Measurements from ENCODE around the gene FUZ.

The FUZ gene

GRCh38 chr19:49858088-49858985, 45.2 kb upstream of the FUZ start:
- no peak overlapping the region for H3K14ac ChIP-seq (ENCODE audit: low read length)
- H3K36me3 ChIP-seq (replicated peaks in 1 of 2; ENCODE audit: control insufficient read depth in 2 of 2, insufficient read depth in 2 of 2, low read length in 2 of 2): peaks cover 74 to 96% of the 10 kb centered on the region in 2 donors
- no peak overlapping the region for H2AFZ ChIP-seq (ENCODE audit: low read length)
- H4K91ac ChIP-seq (ENCODE audit: low read depth, low read length, poor library complexity): no peak overlapping the region
- H3K18ac ChIP-seq (ENCODE audit: low read length): no peak overlapping the region
- no CpG with 5 or more reads among the region's 37 CpGs for WGBS, 2 donors (ENCODE audit: extremely low coverage in 2 of 2, insufficient read length in 2 of 2, insufficient replicate concordance in 1 of 2)
- H3K4ac ChIP-seq (ENCODE audit: low read length): no peak overlapping the region
- H3K4me2 ChIP-seq (ENCODE audit: insufficient read depth, low read length, poor library complexity, severe bottlenecking): no peak overlapping the region
- no peak overlapping the region for H4K8ac ChIP-seq (ENCODE audit: low read depth, low read length)
- H3K4me3 ChIP-seq (ENCODE audit: low read length in 2 of 2): no peak overlapping the region
- H2BK12ac ChIP-seq (ENCODE audit: low read length): no peak overlapping the region
- H3K9me3 ChIP-seq (replicated peaks in 1 of 2; ENCODE audit: control insufficient read depth in 2 of 2, insufficient read depth in 1 of 2, low read depth in 1 of 2, low read length in 2 of 2): peaks cover 0 to 2% of the 10 kb centered on the region in 2 donors
- peak overlapping the region; percentile 28 for H3K27ac ChIP-seq (replicated peaks; ENCODE audit: low read length)
- no peak for DNase-seq (ENCODE audit: low spot score)
- H3K23ac ChIP-seq (ENCODE audit: low read depth, low read length, poor library complexity): peak overlapping the region; percentile 80
- H2BK5ac ChIP-seq (ENCODE audit: low read length): peak overlapping the region; percentile 75
- peaks cover 24% of the 10 kb centered on the region for H3K79me1 ChIP-seq (ENCODE audit: low read depth, low read length)
- no peak overlapping the region for H2AK5ac ChIP-seq (ENCODE audit: low read depth, low read length)
- no peak overlapping the region for H2BK120ac ChIP-seq (ENCODE audit: low read depth, low read length)
- no peaks in the 10 kb centered on the region for H3K27me3 ChIP-seq (ENCODE audit: control insufficient read depth in 3 of 3, insufficient read depth in 3 of 3, low read depth in 1 of 3, low read length in 3 of 3)
- peak overlapping the region; percentile 70 for H3K9ac ChIP-seq (ENCODE audit: low read depth, low read length, poor library complexity)
- no peak overlapping the region for H2BK15ac ChIP-seq (ENCODE audit: low read length)
- no peaks in the 10 kb centered on the region for H3K4me1 ChIP-seq (ENCODE audit: control insufficient read depth in 2 of 2, insufficient read depth in 1 of 2, low read depth in 1 of 2, low read length in 2 of 2)

DNA sequence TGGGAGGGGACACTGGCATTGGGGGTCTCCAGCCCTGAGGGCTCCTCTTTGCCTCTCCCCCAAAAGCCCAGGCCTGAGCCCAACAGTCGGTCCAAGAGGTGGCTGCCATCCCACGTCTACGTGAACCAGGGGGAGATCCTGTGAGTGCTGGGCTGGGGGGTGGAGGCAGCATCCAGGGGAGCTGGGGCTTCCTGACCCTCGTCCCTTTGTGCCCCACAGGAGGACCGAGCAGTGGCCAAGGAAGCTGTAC, 44.7 kb upstream of the FUZ start:
- Histone ChIP-seq H3K23ac (ENCODE audit: low read depth, low read length, poor library complexity) (peak overlapping the region; percentile 80), H3K79me1 (ENCODE audit: low read depth, low read length) (peaks cover 24% of the 10 kb centered on the region), H2BK5ac (ENCODE audit: low read length) (no peak overlapping the region), H3K4me1 (ENCODE audit: control insufficient read depth in 2 of 2, insufficient read depth in 1 of 2, low read depth in 1 of 2, low read length in 2 of 2) (peaks cover 1 to 4% of the 10 kb centered on the region in 2 donors), H2BK120ac (ENCODE audit: low read depth, low read length) (no peak overlapping the region), H2BK12ac (ENCODE audit: low read length) (no peak overlapping the region), H3K36me3 (replicated peaks in 1 of 2; ENCODE audit: control insufficient read depth in 2 of 2, insufficient read depth in 2 of 2, low read length in 2 of 2) (peaks cover 69 to 95% of the 10 kb centered on the region in 2 donors), H4K91ac (ENCODE audit: low read depth, low read length, poor library complexity) (no peak overlapping the region), H2AK5ac (ENCODE audit: low read depth, low read length) (no peak overlapping the region), H2AFZ (ENCODE audit: low read length) (no peak overlapping the region), H3K27ac (replicated peaks; ENCODE audit: low read length) (no peak overlapping the region), H3K18ac (ENCODE audit: low read length) (no peak overlapping the region), H3K9ac (ENCODE audit: low read depth, low read length, poor library complexity) (peak overlapping the region; percentile 70), H3K9me3 (replicated peaks in 1 of 2; ENCODE audit: control insufficient read depth in 2 of 2, insufficient read depth in 1 of 2, low read depth in 1 of 2, low read length in 2 of 2) (no peaks in the 10 kb centered on the region), H3K4me3 (ENCODE audit: low read length in 2 of 2) (no peak overlapping the region), H2BK15ac (ENCODE audit: low read length) (no peak overlapping the region), H3K4ac (ENCODE audit: low read length) (no peak overlapping the region), H3K27me3 (ENCODE audit: control insufficient read depth in 3 of 3, insufficient read depth in 3 of 3, low read depth in 1 of 3, low read length in 3 of 3) (no peaks in the 10 kb centered on the region), H4K8ac (ENCODE audit: low read depth, low read length) (no peak overlapping the region), H3K4me2 (ENCODE audit: insufficient read depth, low read length, poor library complexity, severe bottlenecking) (no peak overlapping the region), H3K14ac (ENCODE audit: low read length) (no peak overlapping the region)
- no peak for DNase-seq (ENCODE audit: low spot score)
- WGBS, 2 donors (ENCODE audit: extremely low coverage in 2 of 2, insufficient read length in 2 of 2, insufficient replicate concordance in 1 of 2): no CpG with 5 or more reads among the region's 5 CpGs

GRCh38 chr19:49857061-49857837, 44.2 kb upstream of the FUZ start:
- H4K91ac ChIP-seq (ENCODE audit: low read depth, low read length, poor library complexity): no peak overlapping the region
- WGBS, 2 donors (ENCODE audit: extremely low coverage in 2 of 2, insufficient read length in 2 of 2, insufficient replicate concordance in 1 of 2): no CpG with 5 or more reads among the region's 26 CpGs
- no peaks in the 10 kb centered on the region for H3K27me3 ChIP-seq (ENCODE audit: control insufficient read depth in 3 of 3, insufficient read depth in 3 of 3, low read depth in 1 of 3, low read length in 3 of 3)
- no peak overlapping the region for H2BK12ac ChIP-seq (ENCODE audit: low read length)
- peaks cover 72 to 95% of the 10 kb centered on the region in 2 donors for H3K36me3 ChIP-seq (replicated peaks in 1 of 2; ENCODE audit: control insufficient read depth in 2 of 2, insufficient read depth in 2 of 2, low read length in 2 of 2)
- H2AK5ac ChIP-seq (ENCODE audit: low read depth, low read length): no peak overlapping the region
- H3K9me3 ChIP-seq (replicated peaks in 1 of 2; ENCODE audit: control insufficient read depth in 2 of 2, insufficient read depth in 1 of 2, low read depth in 1 of 2, low read length in 2 of 2): no peaks in the 10 kb centered on the region
- peak overlapping the region; percentile 70 for H3K9ac ChIP-seq (ENCODE audit: low read depth, low read length, poor library complexity)
- H3K4me2 ChIP-seq (ENCODE audit: insufficient read depth, low read length, poor library complexity, severe bottlenecking): no peak overlapping the region
- no peak for DNase-seq (ENCODE audit: low spot score)
- no peak overlapping the region for H3K14ac ChIP-seq (ENCODE audit: low read length)
- H2BK15ac ChIP-seq (ENCODE audit: low read length): no peak overlapping the region
- peaks cover 6 to 9% of the 10 kb centered on the region in 2 donors for H3K4me1 ChIP-seq (ENCODE audit: control insufficient read depth in 2 of 2, insufficient read depth in 1 of 2, low read depth in 1 of 2, low read length in 2 of 2)
- H3K79me1 ChIP-seq (ENCODE audit: low read depth, low read length): peaks cover 24% of the 10 kb centered on the region
- peak overlapping the region; percentile 80 for H3K23ac ChIP-seq (ENCODE audit: low read depth, low read length, poor library complexity)
- no peak overlapping the region for H3K4ac ChIP-seq (ENCODE audit: low read length)
- no peak overlapping the region for H2BK5ac ChIP-seq (ENCODE audit: low read length)
- H3K27ac ChIP-seq (replicated peaks; ENCODE audit: low read length): no peak overlapping the region
- H2AFZ ChIP-seq (ENCODE audit: low read length): no peak overlapping the region
- H2BK120ac ChIP-seq (ENCODE audit: low read depth, low read length): no peak overlapping the region
- no peak overlapping the region for H3K4me3 ChIP-seq (ENCODE audit: low read length in 2 of 2)
- no peak overlapping the region for H4K8ac ChIP-seq (ENCODE audit: low read depth, low read length)
- H3K18ac ChIP-seq (ENCODE audit: low read length): no peak overlapping the region

DNA sequence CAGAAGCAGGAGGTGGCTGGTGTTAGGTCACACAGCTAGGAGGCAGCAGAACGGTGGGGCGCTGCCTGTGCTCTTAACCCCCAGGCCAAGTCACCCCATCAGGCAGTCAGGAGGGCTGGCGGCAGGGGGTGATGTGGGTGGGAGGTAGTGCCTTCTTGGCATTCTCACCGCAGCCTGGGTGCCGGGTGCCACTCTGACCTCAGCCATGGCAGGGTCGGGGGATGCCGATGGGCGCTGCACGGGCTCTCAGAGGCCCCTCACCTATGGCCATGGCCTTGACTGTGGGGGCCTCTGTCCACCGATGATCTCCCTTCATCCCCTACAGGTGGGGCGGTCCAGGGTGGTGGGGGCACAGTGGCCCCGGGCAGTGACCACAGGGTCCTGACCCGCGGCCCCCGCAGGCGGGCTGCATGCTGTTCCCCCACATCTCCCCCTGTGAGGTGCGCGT, 43.5 kb upstream of the FUZ start:
- Histone ChIP-seq H3K79me1 (ENCODE audit: low read depth, low read length) (peaks cover 24% of the 10 kb centered on the region), H3K4me1 (ENCODE audit: control insufficient read depth in 2 of 2, insufficient read depth in 1 of 2, low read depth in 1 of 2, low read length in 2 of 2) (peaks cover 9 to 14% of the 10 kb centered on the region in 2 donors), H2BK120ac (ENCODE audit: low read depth, low read length) (no peak overlapping the region), H3K27me3 (ENCODE audit: control insufficient read depth in 3 of 3, insufficient read depth in 3 of 3, low read depth in 1 of 3, low read length in 3 of 3) (no peaks in the 10 kb centered on the region), H4K8ac (ENCODE audit: low read depth, low read length) (no peak overlapping the region), H3K36me3 (replicated peaks in 1 of 2; ENCODE audit: control insufficient read depth in 2 of 2, insufficient read depth in 2 of 2, low read length in 2 of 2) (peaks cover 69 to 94% of the 10 kb centered on the region in 2 donors), H3K4me3 (ENCODE audit: low read length in 2 of 2) (no peak overlapping the region), H3K18ac (ENCODE audit: low read length) (no peak overlapping the region), H2AFZ (ENCODE audit: low read length) (no peak overlapping the region), H4K91ac (ENCODE audit: low read depth, low read length, poor library complexity) (no peak overlapping the region), H2AK5ac (ENCODE audit: low read depth, low read length) (no peak overlapping the region), H2BK12ac (ENCODE audit: low read length) (no peak overlapping the region), H3K9ac (ENCODE audit: low read depth, low read length, poor library complexity) (no peak overlapping the region), H3K9me3 (replicated peaks in 1 of 2; ENCODE audit: control insufficient read depth in 2 of 2, insufficient read depth in 1 of 2, low read depth in 1 of 2, low read length in 2 of 2) (no peaks in the 10 kb centered on the region), H2BK5ac (ENCODE audit: low read length) (peak overlapping the region; percentile 35), H3K4ac (ENCODE audit: low read length) (no peak overlapping the region), H3K23ac (ENCODE audit: low read depth, low read length, poor library complexity) (peak overlapping the region; percentile 97), H3K27ac (replicated peaks; ENCODE audit: low read length) (no peak overlapping the region), H3K14ac (ENCODE audit: low read length) (no peak overlapping the region), H2BK15ac (ENCODE audit: low read length) (no peak overlapping the region), H3K4me2 (ENCODE audit: insufficient read depth, low read length, poor library complexity, severe bottlenecking) (no peak overlapping the region)
- DNase-seq (ENCODE audit: low spot score): no peak
- WGBS, 2 donors (ENCODE audit: extremely low coverage in 2 of 2, insufficient read length in 2 of 2, insufficient replicate concordance in 1 of 2): no CpG with 5 or more reads among the region's 18 CpGs

Measured in neuronal stem cell (in vitro differentiated cells).